ENCODE measurements around the gene TMOD1. TPM values are rescaled to one million over a fixed set of nuclear protein-coding genes. Genes with fewer than 3 reads are reported as not detected.

The TMOD1 gene
- total and polyA plus RNA-seq, 2 experiments from 2014 or later, result 0.69 to 4.5 TPM

- no peak for TF ChIP-seq ZNF462 (CRISPR knock-in tag; IDR thresholded peaks at IDR 0.05)
- no peak for TF ChIP-seq CTCF (conservative IDR thresholded peaks at IDR 0.05; ENCODE audit: low read depth in 2 of 2)
Observed at GRCh38 chr9:97623946-97624345, 122.5 kb downstream of the TMOD1 start (continued).

GRCh38 chr9:97625620-97626019 lies 124.2 kb downstream of the TMOD1 start:
- TF ChIP-seq CTCF (conservative IDR thresholded peaks at IDR 0.05; ENCODE audit: low read depth in 2 of 2), result no peak
- TF ChIP-seq CREB1 (CRISPR knock-in tag; IDR thresholded peaks at IDR 0.05; ENCODE audit: low read depth), result no peak
- TF ChIP-seq STAT1 (IDR thresholded peaks at IDR 0.05; ENCODE audit: unreplicated experiment), result no peak
- TF ChIP-seq ZNF331 (CRISPR knock-in tag; IDR thresholded peaks at IDR 0.05; ENCODE audit: low read depth), result no peak
- no peak for TF ChIP-seq JUNB (IDR thresholded peaks at IDR 0.05; ENCODE audit: unreplicated experiment)
- no peak for TF ChIP-seq REST (IDR thresholded peaks at IDR 0.05; ENCODE audit: unreplicated experiment)
- TF ChIP-seq POLR2AphosphoS5 (IDR thresholded peaks at IDR 0.05; ENCODE audit: low read depth), result no peak
- TF ChIP-seq ETS1 (IDR thresholded peaks at IDR 0.05), result no peak
- TF ChIP-seq ZNF114 (CRISPR knock-in tag; IDR thresholded peaks at IDR 0.05), result no peak
- peaks cover 20% of the 10 kb centered on the region for H3K4me1 Mint-ChIP-seq
- Histone ChIP-seq H4K20me1 (replicated peaks; ENCODE audit: insufficient read depth) (peaks cover 11% of the 10 kb centered on the region; the same call in 1 of the 2 replicates), H3F3A (replicated peaks; ENCODE audit: low read depth) (no peaks in the 10 kb centered on the region), H3K79me2 (replicated peaks; ENCODE audit: insufficient read depth) (peaks cover 42% of the 10 kb centered on the region), H3K9me2 (ENCODE audit: insufficient read depth) (no peaks in the 10 kb centered on the region), H3K4me1 (ENCODE audit: insufficient read depth) (0 out of 2 replicates have a peak, but pooled peaks cover 5% of the 10 kb centered on the region), H3K4me2 (no peak overlapping the region), H3K27ac (ENCODE audit: low read depth) (no peak overlapping the region; the same call in 1 of the 2 replicates), H3K4me3 (no peak overlapping the region), H3K27me3 (ENCODE audit: insufficient read depth) (no peaks in the 10 kb centered on the region), H2AFZ (no peak overlapping the region), H3K36me3 (ENCODE audit: insufficient read depth) (peaks cover 14% of the 10 kb centered on the region; the same call in 1 of the 2 replicates)
- no peak overlapping the region for H3K4me3 Mint-ChIP-seq
- ATAC-seq, result no peak
- no peak for DNase-seq (ENCODE audit: low spot score)
- no peaks in the 10 kb centered on the region for H3K27me3 Mint-ChIP-seq (ENCODE audit: insufficient read depth, low read depth, poor library complexity)
- H3K27ac Mint-ChIP-seq, result no peak overlapping the region
- H3K36me3 Mint-ChIP-seq (ENCODE audit: low read depth), result peaks cover 53% of the 10 kb centered on the region
- H3K9me3 Mint-ChIP-seq, result peaks cover 34% of the 10 kb centered on the region

Measured in GM23338 (cell line).